AML-193 (cell line): ENCODE results near the gene MED27.

ENCODE experiments used
- DNase-seq, 2 experiments: peaks; one replicate each; lab custom pipeline; 2025; lab: John Stamatoyannopoulos, UW

The MED27 gene

GRCh38 chr9:131995382-131995781 lies 84.3 kb downstream of the MED27 start:
- no peak for DNase-seq

GRCh38 chr9:131994364-131995125 lies 85.1 kb downstream of the MED27 start:
- no peak for DNase-seq

- DNase-seq, result no peak
Measured at GRCh38 chr9:131992906-131993657, 86.6 kb downstream of the MED27 start.

GRCh38 chr9:131987232-131987631 lies 92.4 kb downstream of the MED27 start:
- DNase-seq, result no peak

GRCh38 chr9:131986576-131986975 lies 93.1 kb downstream of the MED27 start:
- no peak for DNase-seq

- DNase-seq, result no peak
Measured at GRCh38 chr9:131986089-131986488, 93.6 kb downstream of the MED27 start.

GRCh38 chr9:131984564-131984963 lies 95.1 kb downstream of the MED27 start:
- DNase-seq, result no peak

- DNase-seq, result no peak
Measured at GRCh38 chr9:131982671-131983239, 96.9 kb downstream of the MED27 start.

GRCh38 chr9:131982102-131982501 lies 97.6 kb downstream of the MED27 start:
- no peak for DNase-seq

- DNase-seq, result no peak
Measured at GRCh38 chr9:131981116-131981776, 98.4 kb downstream of the MED27 start.

GRCh38 chr9:131980267-131981016 lies 99.2 kb downstream of the MED27 start:
- no peak for DNase-seq

- DNase-seq, result no peak
Measured at GRCh38 chr9:131977109-131977838, 102.4 kb downstream of the MED27 start.

- DNase-seq, result peak; percentile 27 to 54
Measured at GRCh38 chr9:131976157-131977108, 103.2 kb downstream of the MED27 start.

- DNase-seq, result no peak
Measured at GRCh38 chr9:131972889-131973288, 106.8 kb downstream of the MED27 start.

GRCh38 chr9:131971482-131972074 lies 108.1 kb downstream of the MED27 start:
- DNase-seq, result no peak

GRCh38 chr9:131969469-131969989 lies 110.1 kb downstream of the MED27 start:
- DNase-seq, result no peak

GRCh38 chr9:131968632-131969031 lies 111.0 kb downstream of the MED27 start:
- no peak for DNase-seq

- no peak for DNase-seq
Measured at GRCh38 chr9:131965841-131966240, 113.8 kb downstream of the MED27 start.

GRCh38 chr9:131965103-131965502 lies 114.6 kb downstream of the MED27 start:
- no peak for DNase-seq
